ENCODE measurements around the gene MOB3A.
A peak's percentile ranks its signal among the peaks of the same experiment; 100 is the strongest.

MOB3A gene

GRCh38 chr19:2079076-2079864 is 16.9 kb downstream of the MOB3A start:
- DNase-seq = no peak

- DNase-seq = no peak
Measured at GRCh38 chr19:2077833-2078619, 18.1 kb downstream of the MOB3A start.

- DNase-seq = no peak
Measured at GRCh38 chr19:2077398-2077797, 18.7 kb downstream of the MOB3A start.

- DNase-seq = no peak
Measured at GRCh38 chr19:2076526-2076944, 19.6 kb downstream of the MOB3A start.

- no peak for DNase-seq
Measured at GRCh38 chr19:2072757-2073551, 23.2 kb downstream of the MOB3A start.

GRCh38 chr19:2070986-2071673 is 25.0 kb downstream of the MOB3A start:
- no peak for DNase-seq

- no peak for DNase-seq
Measured at GRCh38 chr19:2070436-2070827, 25.7 kb downstream of the MOB3A start.

- DNase-seq = peak; percentile 32
Measured at GRCh38 chr19:2064788-2065524, 31.2 kb downstream of the MOB3A start.

- no peak for DNase-seq
Measured at GRCh38 chr19:2064395-2064787, 31.7 kb downstream of the MOB3A start.

- no peak for DNase-seq
Measured at GRCh38 chr19:2063824-2064223, 32.3 kb downstream of the MOB3A start.

GRCh38 chr19:2062770-2063169 is 33.4 kb downstream of the MOB3A start:
- DNase-seq = no peak

- DNase-seq = no peak
Measured at GRCh38 chr19:2062389-2062729, 33.8 kb downstream of the MOB3A start.

- DNase-seq = peak; percentile 99
Measured at GRCh38 chr19:2061495-2062388, 34.4 kb downstream of the MOB3A start.

- DNase-seq = peak; percentile 79
Measured at GRCh38 chr19:2060884-2061494, 35.1 kb downstream of the MOB3A start.

GRCh38 chr19:2059422-2060201 is 36.5 kb downstream of the MOB3A start:
- peak; percentile 60 for DNase-seq

GRCh38 chr19:2058570-2059421 is 37.3 kb downstream of the MOB3A start:
- no peak for DNase-seq

- no peak for DNase-seq
Measured at GRCh38 chr19:2057484-2058469, 38.3 kb downstream of the MOB3A start.

- DNase-seq = no peak
Measured at GRCh38 chr19:2056837-2057192, 39.3 kb downstream of the MOB3A start.
